Type B pancreatic cell (in vitro differentiated cells): ENCODE data around the gene AP2A2. TPM values are rescaled to one million over a fixed set of nuclear protein-coding genes. Genes with fewer than 3 reads are reported as not detected.

Source experiments
- DNase-seq: peaks from one replicate; pipeline ENCODE4 v3.0.0; 2021; ENCODE audit warnings: mixed read lengths; ENCODE audit not compliant: unreplicated experiment; ENCODE audit errors: extremely low spot score
- H3K27ac Mint-ChIP-seq: 2 replicates; pipeline ENCODE4 v1.8.0; 2021; ENCODE audit warnings: mild to moderate bottlenecking, mixed read lengths
- H3K27me3 Mint-ChIP-seq: 2 replicates; pipeline ENCODE4 v1.8.0; 2021; ENCODE audit warnings: mixed read lengths
- H3K36me3 Mint-ChIP-seq: 2 replicates; pipeline ENCODE4 v1.8.0; 2021; ENCODE audit warnings: mixed read lengths
- H3K4me1 Mint-ChIP-seq: one replicate; pipeline ENCODE4 v1.8.0; 2021; ENCODE audit warnings: mixed read lengths; ENCODE audit not compliant: unreplicated experiment
- H3K4me3 Mint-ChIP-seq: 2 replicates; pipeline ENCODE4 v1.8.0; 2021; ENCODE audit warnings: mild to moderate bottlenecking, mixed read lengths
- H3K9me3 Mint-ChIP-seq: 2 replicates; pipeline ENCODE4 v1.8.0; 2021; ENCODE audit warnings: mixed read lengths
- CTCF ChIP-seq: fragments of 200-600 bp; sonication (generic); conservative IDR thresholded peaks from 2 replicates; pipeline ENCODE4 v1.5.0; 2021; ENCODE audit warnings: antibody characterized with exemption, mild to moderate bottlenecking
- total RNA-seq: library from RNA; stranded (reverse); gene quantifications from 2 replicates; pipeline ENCODE4 v1.2.1, GENCODE V29; 2021; ENCODE audit warnings: low replicate concordance

The AP2A2 gene
- total RNA-seq, 1 donor from 2014 or later: 109 TPM

DNA sequence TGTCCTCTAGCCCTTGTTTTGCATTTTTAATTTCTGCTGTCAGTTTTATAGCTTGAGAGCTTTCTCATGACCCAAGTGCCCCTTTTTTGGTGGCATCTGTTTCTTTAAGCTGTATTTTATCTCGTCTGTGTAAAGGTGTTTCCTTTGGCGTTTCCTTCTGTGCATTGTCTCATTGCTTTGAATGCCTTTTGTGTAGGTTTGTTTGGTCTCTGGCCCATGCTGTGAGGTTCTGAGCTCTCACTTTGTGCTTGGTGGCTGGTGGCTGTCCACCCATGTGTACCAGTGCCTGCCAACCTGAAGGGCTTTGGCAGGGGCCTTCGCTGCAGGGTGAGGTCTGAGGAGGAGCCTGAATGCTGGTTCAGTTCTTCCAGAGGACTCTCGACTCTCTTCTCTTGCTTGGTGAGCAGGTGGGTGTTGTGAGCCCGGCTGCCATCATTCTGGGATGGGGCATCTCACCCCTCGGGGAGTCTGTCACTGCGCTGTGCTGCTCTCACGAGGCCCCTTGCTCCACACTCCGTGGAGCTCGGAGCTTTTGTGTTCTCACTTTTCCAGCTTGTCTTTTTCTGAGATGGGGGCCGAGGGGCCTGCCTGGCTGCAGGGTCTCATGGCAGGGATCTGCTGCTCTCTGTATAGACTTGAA is 14.9 kb downstream of the AP2A2 start:
- H3K27ac Mint-ChIP-seq: peak overlapping the region; percentile 10

GRCh38 chr11:942823-943222 is 17.2 kb downstream of the AP2A2 start:
- Mint-ChIP-seq H3K27me3 (no peaks in the 10 kb centered on the region), H3K4me3 (no peak overlapping the region), H3K9me3 (no peaks in the 10 kb centered on the region), H3K36me3 (peaks cover 19% of the 10 kb centered on the region), H3K4me1 (peaks cover 53% of the 10 kb centered on the region), H3K27ac (peak overlapping the region; percentile 68)
- TF ChIP-seq CTCF: no peak
- DNase-seq: no peak

More for the DNA sequence above, 14.9 kb downstream of the AP2A2 start:
- Mint-ChIP-seq H3K27me3 (no peaks in the 10 kb centered on the region), H3K4me3 (no peak overlapping the region), H3K9me3 (no peaks in the 10 kb centered on the region), H3K4me1 (peaks cover 46% of the 10 kb centered on the region), H3K36me3 (peaks cover 20% of the 10 kb centered on the region)
- DNase-seq: no peak
- no peak for TF ChIP-seq CTCF

DNA sequence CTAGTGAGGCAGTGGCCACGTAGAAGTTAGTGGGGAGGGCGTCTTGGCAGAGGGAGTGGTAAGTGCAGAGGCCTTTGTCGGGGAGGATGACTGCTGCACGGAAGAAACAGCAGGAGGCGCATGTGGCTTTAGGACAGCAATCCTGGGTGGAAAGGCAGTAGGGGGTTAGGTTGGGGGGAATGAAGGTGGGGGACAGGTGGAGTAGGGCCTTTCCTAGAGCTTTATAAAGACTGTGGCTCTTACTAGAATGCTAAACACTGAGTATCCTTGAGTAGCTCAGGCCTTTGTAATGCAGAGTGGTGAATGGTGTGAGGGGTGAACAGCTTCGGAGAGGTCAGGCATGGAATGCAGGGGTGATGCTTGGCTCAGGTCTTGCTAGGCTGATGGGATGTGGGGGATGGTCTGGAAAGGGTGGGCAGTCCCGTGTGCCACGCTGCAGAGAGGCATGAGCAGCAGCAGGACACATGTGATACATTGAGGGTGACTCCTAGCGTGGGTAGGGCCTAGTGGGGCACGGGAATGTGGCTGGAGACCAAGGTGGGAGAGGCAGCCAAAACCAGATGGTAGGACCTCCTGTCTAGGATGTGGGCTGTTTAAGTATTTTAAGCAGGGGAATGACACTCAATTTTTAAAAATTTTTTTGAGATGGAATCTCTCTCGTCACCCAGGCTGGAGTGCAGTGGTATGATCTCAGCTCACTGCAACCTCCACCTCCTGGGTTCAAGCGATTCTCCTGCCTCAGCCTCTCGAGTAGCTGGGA is 19.2 kb downstream of the AP2A2 start:
- Mint-ChIP-seq H3K4me3 (peak overlapping the region; percentile 44), H3K36me3 (peaks cover 27% of the 10 kb centered on the region), H3K4me1 (peaks cover 53% of the 10 kb centered on the region), H3K27ac (peak overlapping the region; percentile 84), H3K9me3 (no peaks in the 10 kb centered on the region), H3K27me3 (no peaks in the 10 kb centered on the region)
- TF ChIP-seq CTCF: no peak
- DNase-seq: no peak

DNA sequence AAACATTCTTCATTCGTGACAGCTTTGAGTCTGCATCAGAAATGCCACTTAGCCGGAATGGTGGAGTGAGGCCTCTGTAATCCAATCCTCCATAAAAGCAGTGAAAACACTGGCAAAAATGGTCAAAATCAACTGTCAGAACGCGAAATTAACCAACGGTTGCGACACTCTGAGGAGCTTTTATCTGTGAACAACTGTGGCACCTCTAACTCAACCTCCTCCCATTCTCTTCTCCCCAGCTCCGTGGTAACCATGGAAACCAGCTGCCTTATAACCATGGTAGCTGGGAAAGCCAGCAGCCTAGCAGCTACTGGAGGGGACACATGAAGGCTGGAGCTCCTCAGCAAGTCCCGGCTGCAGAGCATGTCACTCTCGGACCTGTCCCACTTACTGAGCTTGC is 20.3 kb downstream of the AP2A2 start:
- no peak for DNase-seq
- Mint-ChIP-seq H3K36me3 (peaks cover 28% of the 10 kb centered on the region), H3K4me3 (peak overlapping the region; percentile 16), H3K27ac (peak overlapping the region; percentile 81), H3K9me3 (no peaks in the 10 kb centered on the region), H3K4me1 (peaks cover 43% of the 10 kb centered on the region), H3K27me3 (no peaks in the 10 kb centered on the region)
- TF ChIP-seq CTCF: no peak

DNA sequence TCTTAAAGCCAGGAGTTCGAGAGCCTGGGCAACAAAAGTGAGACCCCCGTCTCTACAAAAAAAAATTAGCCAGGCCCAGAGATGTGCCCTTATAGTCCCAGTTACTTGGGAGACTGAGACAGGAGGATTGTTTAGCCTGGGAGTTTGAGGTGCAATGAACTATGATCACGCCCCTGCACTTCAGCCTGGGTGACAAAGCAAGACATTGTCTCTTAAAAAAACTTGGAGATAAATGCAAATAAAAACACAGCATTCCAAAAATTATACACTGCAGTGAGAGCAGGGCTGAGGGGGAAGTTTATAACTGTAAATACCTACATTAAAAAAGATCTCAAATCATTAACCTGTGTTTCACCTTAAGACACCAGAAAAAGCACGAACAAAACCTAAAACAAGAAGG is 22.1 kb downstream of the AP2A2 start:
- Mint-ChIP-seq H3K27ac (no peak overlapping the region), H3K4me3 (no peak overlapping the region), H3K4me1 (peaks cover 45% of the 10 kb centered on the region), H3K27me3 (no peaks in the 10 kb centered on the region), H3K9me3 (no peaks in the 10 kb centered on the region), H3K36me3 (peaks cover 35% of the 10 kb centered on the region)
- DNase-seq: no peak
- TF ChIP-seq CTCF: no peak
